Osteocyte (in vitro differentiated cells): Measurements from ENCODE around the gene STIP1. TPM values are rescaled to one million over a fixed set of nuclear protein-coding genes. Genes with fewer than 3 reads are reported as not detected.
A peak's percentile ranks its signal among the peaks of the same experiment; 100 is the strongest.

ENCODE experiments used
- DNase-seq: peaks from one replicate; pipeline ENCODE4 v3.0.0; 2021; ENCODE audit warnings: mixed read lengths; ENCODE audit not compliant: unreplicated experiment; ENCODE audit errors: extremely low spot score
- H3K27ac Mint-ChIP-seq: one replicate; pipeline ENCODE4 v1.8.0; 2021; ENCODE audit warnings: mild to moderate bottlenecking, mixed read lengths; ENCODE audit not compliant: unreplicated experiment
- H3K27me3 Mint-ChIP-seq: one replicate; pipeline ENCODE4 v1.8.0; 2021; ENCODE audit warnings: mixed read lengths; ENCODE audit not compliant: unreplicated experiment
- H3K36me3 Mint-ChIP-seq: one replicate; pipeline ENCODE4 v1.8.0; 2021; ENCODE audit warnings: mixed read lengths; ENCODE audit not compliant: unreplicated experiment
- H3K4me1 Mint-ChIP-seq: one replicate; pipeline ENCODE4 v1.8.0; 2021; ENCODE audit warnings: mixed read lengths; ENCODE audit not compliant: unreplicated experiment
- H3K4me3 Mint-ChIP-seq: one replicate; pipeline ENCODE4 v1.8.0; 2021; ENCODE audit warnings: mild to moderate bottlenecking, moderate library complexity, mixed read lengths; ENCODE audit not compliant: unreplicated experiment
- H3K9me3 Mint-ChIP-seq: one replicate; pipeline ENCODE4 v1.8.0; 2021; ENCODE audit warnings: mixed read lengths; ENCODE audit not compliant: unreplicated experiment
- CTCF ChIP-seq: fragments of 200-600 bp; sonication (generic); IDR thresholded peaks from 2 replicates; pipeline ENCODE4 v1.5.0; 2021; ENCODE audit warnings: antibody characterized with exemption, mild to moderate bottlenecking, moderate library complexity
- total RNA-seq: library from RNA; stranded (reverse); gene quantifications from 2 replicates; pipeline ENCODE4 v1.2.1, GENCODE V29; 2021

Gene STIP1
- total RNA-seq, 1 donor from 2014 or later: 109 TPM

DNA sequence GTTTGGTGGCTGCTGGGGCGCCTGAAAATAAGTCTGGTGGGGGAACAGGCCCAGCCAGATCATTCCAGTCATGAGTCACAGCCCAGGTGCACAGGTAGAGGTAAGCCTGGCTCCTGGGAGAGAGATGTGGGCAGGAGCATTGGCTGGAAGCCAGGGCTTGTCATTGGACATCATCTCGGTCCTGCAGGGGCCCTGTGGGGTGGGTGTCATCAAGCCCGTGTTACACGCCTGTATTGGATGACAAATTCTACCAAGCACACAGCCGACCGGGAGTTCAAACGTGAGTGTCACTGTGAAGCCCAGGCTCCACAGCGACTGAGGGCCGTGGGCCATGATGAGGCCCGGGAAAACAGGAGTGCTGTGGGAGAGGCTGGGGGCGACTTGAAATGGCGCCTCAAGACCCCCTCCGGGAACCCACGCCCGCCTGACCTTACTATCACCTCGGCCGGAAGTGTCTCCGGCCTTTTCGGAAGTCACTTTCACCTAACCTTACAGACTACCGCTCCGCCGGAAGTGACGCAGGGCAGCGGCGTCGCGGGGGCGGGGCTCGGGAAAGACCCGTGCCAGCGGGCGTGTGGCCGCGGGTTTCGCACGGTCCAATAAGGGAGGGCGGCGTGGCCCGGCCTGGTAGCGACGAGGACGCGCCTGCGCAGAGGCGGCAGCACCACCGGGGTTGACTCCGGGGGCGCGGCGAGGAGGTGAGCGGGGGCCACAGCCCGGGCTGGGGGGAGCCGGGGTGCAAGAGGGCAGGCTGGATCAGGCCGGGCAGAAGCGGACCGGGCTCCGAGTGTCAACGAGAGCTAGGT is 54.7 kb downstream of the STIP1 start, which contains the start of gene FKBP2:
FKBP2 (plus strand) TSS at position 661 of the 806 bp plus-strand sequence. CDS start 1,293 bp downstream, outside the sequence.
- Mint-ChIP-seq H3K4me1 (peaks cover 39% of the 10 kb centered on the region), H3K4me3 (peak within 1 kb of the TSS; percentile 91), H3K9me3 (no peaks in the 10 kb centered on the region), H3K27ac (peak within 1 kb of the TSS; percentile 96), H3K36me3 (peaks cover 12% of the 10 kb centered on the region), H3K27me3 (no peaks in the 10 kb centered on the region)
- TF ChIP-seq CTCF: no peak
- peak; percentile 100 for DNase-seq

DNA sequence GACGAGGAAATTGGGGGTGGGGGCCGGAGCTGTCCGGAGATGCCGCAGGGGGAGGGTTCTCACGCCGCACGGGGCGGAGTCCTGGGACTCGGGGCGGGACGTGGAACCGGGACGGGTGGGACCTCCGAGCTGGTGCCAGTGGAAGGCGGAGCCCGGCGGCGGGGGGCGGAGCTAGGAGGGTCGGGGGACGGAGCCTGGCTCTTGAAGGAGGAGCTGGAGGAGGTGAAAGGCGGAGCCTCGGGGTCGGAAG is 55.2 kb downstream of the STIP1 start:
- H3K9me3 Mint-ChIP-seq: no peaks in the 10 kb centered on the region
- H3K27me3 Mint-ChIP-seq: no peaks in the 10 kb centered on the region
- peaks cover 12% of the 10 kb centered on the region for H3K36me3 Mint-ChIP-seq
- H3K27ac Mint-ChIP-seq: peak overlapping the region; percentile 96
- DNase-seq: peak; percentile 100
- peaks cover 37% of the 10 kb centered on the region for H3K4me1 Mint-ChIP-seq
- TF ChIP-seq CTCF: no peak
- H3K4me3 Mint-ChIP-seq: peak overlapping the region; percentile 91

DNA sequence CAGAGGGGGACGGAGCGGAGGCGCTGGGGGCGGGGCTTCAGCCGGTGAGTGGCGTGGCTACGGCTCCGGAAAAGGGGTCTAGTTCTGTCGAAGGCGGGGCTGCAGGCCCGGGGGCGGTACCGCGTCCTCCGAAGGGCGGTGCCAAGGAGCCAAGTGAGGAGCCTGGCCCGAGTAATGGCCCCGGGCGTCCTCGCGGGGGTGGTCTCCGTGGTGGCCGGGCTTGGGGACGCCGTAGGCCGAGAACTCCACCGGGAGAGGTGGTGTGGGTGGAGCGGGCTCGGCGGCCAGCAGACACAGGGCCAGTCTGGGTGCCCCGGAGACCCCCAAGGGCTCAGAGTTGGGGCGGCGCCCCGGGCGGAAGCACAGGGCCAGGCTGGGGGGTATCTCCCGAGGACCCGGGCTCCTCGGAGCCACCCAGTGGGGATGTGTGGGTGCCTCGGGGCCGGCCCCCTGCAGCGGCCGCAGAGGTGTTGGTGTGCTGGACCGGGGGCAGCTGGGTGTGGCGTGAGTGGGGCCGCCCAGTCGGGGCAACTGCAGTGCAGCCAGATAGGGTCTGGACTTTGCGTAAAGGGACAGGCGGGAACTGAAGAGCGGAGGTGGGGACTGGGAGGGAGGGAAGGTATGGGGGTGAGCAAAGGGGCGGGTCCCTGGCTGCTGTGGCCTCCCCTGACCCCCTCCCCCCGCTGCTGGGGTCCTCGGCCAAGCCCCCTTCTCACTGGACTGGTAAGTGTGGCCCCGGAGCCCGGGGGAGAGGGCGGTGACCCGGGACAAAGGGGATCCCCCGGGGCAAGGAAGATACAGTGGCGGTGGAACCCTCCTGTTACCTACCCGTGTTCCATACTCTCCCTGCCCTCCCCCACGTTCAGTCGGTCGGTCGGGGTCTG is 55.8 kb downstream of the STIP1 start:
- no peak for DNase-seq

DNA sequence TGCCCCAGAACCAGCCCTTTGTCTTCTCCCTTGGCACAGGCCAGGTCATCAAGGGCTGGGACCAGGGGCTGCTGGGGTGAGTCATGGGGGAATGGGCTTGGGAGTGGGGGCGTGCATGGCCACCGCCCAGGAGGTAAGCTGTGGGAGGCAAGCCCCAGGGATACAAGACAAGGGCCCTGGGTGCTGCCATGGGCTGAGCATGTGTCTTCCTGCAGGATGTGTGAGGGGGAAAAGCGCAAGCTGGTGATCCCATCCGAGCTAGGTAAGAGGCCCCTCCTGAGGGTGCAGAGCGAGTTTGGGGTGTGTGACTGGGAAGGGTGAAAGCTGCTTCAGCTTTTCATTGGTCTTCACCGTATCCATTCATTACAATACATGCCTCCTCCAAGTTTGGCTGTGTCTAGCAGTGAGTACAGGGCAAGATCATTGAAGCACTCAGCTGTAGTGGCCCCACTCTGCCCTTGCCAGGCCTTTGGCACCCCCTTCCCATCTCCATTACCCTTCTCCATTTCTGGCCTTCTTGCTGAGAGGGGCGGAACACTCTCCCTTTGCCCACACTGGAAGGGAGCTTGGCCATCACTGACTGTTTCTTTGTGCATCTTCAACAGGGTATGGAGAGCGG is 57.4 kb downstream of the STIP1 start:
- DNase-seq: no peak
- Mint-ChIP-seq H3K36me3 (peaks cover 12% of the 10 kb centered on the region), H3K27me3 (no peaks in the 10 kb centered on the region), H3K4me3 (peak overlapping the region; percentile 53), H3K9me3 (no peaks in the 10 kb centered on the region), H3K27ac (peak overlapping the region; percentile 6), H3K4me1 (peaks cover 40% of the 10 kb centered on the region)
- no peak for TF ChIP-seq CTCF

More for the DNA sequence above, 55.8 kb downstream of the STIP1 start:
- Mint-ChIP-seq H3K27ac (peak overlapping the region; percentile 96), H3K4me3 (peak overlapping the region; percentile 91), H3K36me3 (peaks cover 12% of the 10 kb centered on the region), H3K9me3 (no peaks in the 10 kb centered on the region), H3K4me1 (peaks cover 37% of the 10 kb centered on the region), H3K27me3 (no peaks in the 10 kb centered on the region)
- TF ChIP-seq CTCF: no peak

DNA sequence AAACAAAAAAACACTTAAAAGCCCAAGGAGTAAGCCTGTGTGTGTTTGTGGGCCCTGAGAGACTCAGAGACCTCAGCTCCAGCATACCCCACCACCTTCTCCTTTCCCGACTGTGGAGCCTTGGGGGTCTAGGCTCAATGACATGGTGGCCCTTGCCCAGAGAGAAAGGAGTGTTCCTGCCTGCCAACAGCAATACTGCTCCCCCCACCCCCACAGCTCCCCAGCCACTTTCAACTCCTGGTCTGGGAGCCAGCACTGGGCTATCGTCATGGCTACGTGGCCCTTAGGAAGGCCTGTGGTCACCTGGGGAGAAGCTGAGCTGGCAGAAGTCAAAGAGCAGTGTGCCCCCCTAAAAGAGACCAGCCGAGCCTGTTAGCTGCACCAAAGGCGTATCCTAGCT is 58.1 kb downstream of the STIP1 start:
- peak overlapping the region; percentile 22 for H3K4me3 Mint-ChIP-seq
- peaks cover 12% of the 10 kb centered on the region for H3K36me3 Mint-ChIP-seq
- TF ChIP-seq CTCF: no peak
- no peaks in the 10 kb centered on the region for H3K9me3 Mint-ChIP-seq
- DNase-seq: no peak
- H3K4me1 Mint-ChIP-seq: peaks cover 40% of the 10 kb centered on the region
- no peaks in the 10 kb centered on the region for H3K27me3 Mint-ChIP-seq
- H3K27ac Mint-ChIP-seq: peak overlapping the region; percentile 47
